H9 (cell line): ENCODE data around the gene DPH3. TPM values are rescaled to one million over a fixed set of nuclear protein-coding genes. Genes with fewer than 3 reads are reported as not detected.

Source experiments
- DNase-seq: peaks from one replicate; pipeline ENCODE4 v3.0.0-alpha.2; 2017
- H2AFZ ChIP-seq: one replicate; pipeline ENCODE4 v1.6.1; 2013; ENCODE audit warnings: mild to moderate bottlenecking, low read length, control low read depth, moderate library complexity
- H2AK5ac ChIP-seq: 2 replicates; pipeline ENCODE4 v1.6.1; 2013; ENCODE audit warnings: low read length, control low read depth, mixed read lengths; ENCODE audit not compliant: insufficient read length
- H2BK120ac ChIP-seq: one replicate; pipeline ENCODE4 v1.6.1; 2013; ENCODE audit warnings: low read depth, mild to moderate bottlenecking, low read length, control low read depth, inconsistent platforms; ENCODE audit not compliant: poor library complexity, severe bottlenecking
- H2BK12ac ChIP-seq: 2 replicates; pipeline ENCODE4 v1.6.1; 2013; ENCODE audit warnings: low read length, control low read depth, mixed read lengths, low read depth; ENCODE audit not compliant: insufficient read length
- H2BK15ac ChIP-seq: 2 replicates; pipeline ENCODE4 v1.6.1; 2013; ENCODE audit warnings: low read depth, low read length, control low read depth
- H2BK20ac ChIP-seq: one replicate; pipeline ENCODE4 v1.6.1; 2013; ENCODE audit warnings: low read depth, mild to moderate bottlenecking, low read length, control low read depth, inconsistent platforms; ENCODE audit not compliant: poor library complexity, severe bottlenecking
- H2BK5ac ChIP-seq: 2 replicates; pipeline ENCODE4 v1.6.1; 2013; ENCODE audit warnings: low read length, control low read depth, mixed read lengths; ENCODE audit not compliant: insufficient read length
- H3K14ac ChIP-seq: 2 replicates; pipeline ENCODE4 v1.6.1; 2013; ENCODE audit warnings: low read length, control low read depth; ENCODE audit not compliant: insufficient read depth
- H3K18ac ChIP-seq: 2 replicates; pipeline ENCODE4 v1.6.1; 2013; ENCODE audit warnings: low read depth, mild to moderate bottlenecking, mixed read lengths, low read length, control low read depth; ENCODE audit not compliant: insufficient read length
- H3K23ac ChIP-seq: 2 replicates; pipeline ENCODE4 v1.6.1; 2013; ENCODE audit warnings: low read length, control low read depth, mixed read lengths, low read depth; ENCODE audit not compliant: insufficient read length
- H3K23me2 ChIP-seq: 2 replicates; pipeline ENCODE4 v1.6.1; 2013; ENCODE audit warnings: low read depth, mild to moderate bottlenecking, mixed read lengths, low read length, control low read depth; ENCODE audit not compliant: insufficient read length, poor library complexity, severe bottlenecking
- H3K27ac ChIP-seq: 2 replicates; pipeline ENCODE4 v1.5.1; 2013; ENCODE audit warnings: low read length, control low read depth, mixed read lengths, low read depth; ENCODE audit not compliant: insufficient read length
- H3K27me3 ChIP-seq: 2 replicates; pipeline ENCODE4 v1.6.1; 2013; ENCODE audit warnings: low read length, control low read depth, inconsistent platforms; ENCODE audit not compliant: insufficient read depth
- H3K4ac ChIP-seq: 2 replicates; pipeline ENCODE4 v1.6.1; 2013; ENCODE audit warnings: low read depth, mild to moderate bottlenecking, control low read depth, inconsistent platforms, low read length, moderate library complexity
- H3K4me1 ChIP-seq: 2 replicates; pipeline ENCODE4 v1.6.1; 2013; ENCODE audit warnings: low read length, control low read depth, inconsistent platforms; ENCODE audit not compliant: insufficient read depth
- H3K4me2 ChIP-seq: 2 replicates; pipeline ENCODE4 v1.6.1; 2013; ENCODE audit warnings: low read length, control low read depth, mixed read lengths; ENCODE audit not compliant: insufficient read length, insufficient read depth
- H3K56ac ChIP-seq: 2 replicates; pipeline ENCODE4 v1.6.1; 2013; ENCODE audit warnings: low read depth, mild to moderate bottlenecking, mixed read lengths, low read length, control low read depth; ENCODE audit not compliant: insufficient read length
- H3K79me1 ChIP-seq: 2 replicates; pipeline ENCODE4 v1.6.1; 2013; ENCODE audit warnings: low read depth, mild to moderate bottlenecking, moderate library complexity, low read length, control low read depth, inconsistent platforms; ENCODE audit not compliant: insufficient read depth, poor library complexity, severe bottlenecking
- H3K79me2 ChIP-seq: 2 replicates; pipeline ENCODE4 v1.6.1; 2013; ENCODE audit warnings: low read length, control low read depth, inconsistent platforms; ENCODE audit not compliant: insufficient read depth
- H3K9ac ChIP-seq: 2 replicates; pipeline ENCODE4 v1.6.1; 2013; ENCODE audit warnings: low read length, control low read depth, mixed read lengths; ENCODE audit not compliant: insufficient read length; ENCODE audit errors: extremely low read depth
- H3K9me3 ChIP-seq: one replicate; pipeline ENCODE4 v1.6.1; 2013; ENCODE audit warnings: low read depth, low read length, inconsistent platforms; ENCODE audit not compliant: control insufficient read depth
- H3T11ph ChIP-seq: one replicate; pipeline ENCODE4 v1.6.1; 2013; ENCODE audit warnings: mild to moderate bottlenecking, low read length, control low read depth, inconsistent platforms
- H4K20me1 ChIP-seq: one replicate; pipeline ENCODE4 v1.6.1; 2013; ENCODE audit not compliant: control insufficient read depth, insufficient read length, insufficient read depth
- H4K5ac ChIP-seq: 2 replicates; pipeline ENCODE4 v1.6.1; 2013; ENCODE audit warnings: low read depth, mild to moderate bottlenecking, mixed read lengths, low read length, control low read depth; ENCODE audit not compliant: insufficient read length
- H4K8ac ChIP-seq: replicated peaks from 2 replicates; pipeline ENCODE4 v1.6.1; 2013; ENCODE audit warnings: low read length, control low read depth, mixed read lengths, low read depth; ENCODE audit not compliant: insufficient read length
- H4K91ac ChIP-seq: 2 replicates; pipeline ENCODE4 v1.6.1; 2013; ENCODE audit warnings: low read depth, mild to moderate bottlenecking, moderate library complexity, mixed read lengths, low read length, control low read depth; ENCODE audit not compliant: insufficient read length
- H3K27ac Mint-ChIP-seq, 3 experiments: 2 replicates in 2 of 3; 3 replicates in 1 of 3; pipeline ENCODE4 v1.8.0; 2020 to 2021; ENCODE audit warnings: mixed read lengths in 3 of 3, mild to moderate bottlenecking in 1 of 3, moderate library complexity in 1 of 3
- H3K27me3 Mint-ChIP-seq: 2 replicates; pipeline ENCODE4 v1.8.0; 2021; ENCODE audit warnings: low read depth, mild to moderate bottlenecking, moderate library complexity, mixed read lengths
- H3K36me3 Mint-ChIP-seq, 3 experiments: 2 replicates in 2 of 3; 3 replicates in 1 of 3; pipeline ENCODE4 v1.8.0; 2020 to 2021; ENCODE audit warnings: low read depth in 3 of 3, mixed read lengths in 3 of 3; ENCODE audit not compliant: insufficient read depth in 1 of 3
- H3K4me1 Mint-ChIP-seq, 2 experiments: 2 replicates each; pipeline ENCODE4 v1.8.0; 2020; ENCODE audit warnings: mixed read lengths in 2 of 2
- H3K4me3 Mint-ChIP-seq, 2 experiments: 2 replicates in 1 of 2; 3 replicates in 1 of 2; pipeline ENCODE4 v1.8.0; 2020 to 2021; ENCODE audit warnings: mild to moderate bottlenecking in 2 of 2, mixed read lengths in 2 of 2, moderate library complexity in 1 of 2
- H3K9me3 Mint-ChIP-seq, 2 experiments: 2 replicates in 1 of 2; 3 replicates in 1 of 2; pipeline ENCODE4 v1.8.0; 2020; ENCODE audit warnings: mild to moderate bottlenecking in 2 of 2, mixed read lengths in 2 of 2, moderate library complexity in 1 of 2
- WGBS: extraction: QIAGEN DNeasy Blood & Tissue Kit; methylation state at CpG from one replicate; pipeline ENCODE4 v1.1.7; 2013; ENCODE audit warnings: missing lambda C conversion rate, low lambda C conversion rate, mixed read lengths; ENCODE audit not compliant: insufficient read length; ENCODE audit errors: extremely low coverage; 5-methylcytosine and 5-hydroxymethylcytosine counted together
- total RNA-seq: library from RNA; stranded (reverse); gene quantifications from 2 replicates; pipeline ENCODE4 v1.2.1, GENCODE V29; 2021
- TF ChIP-seq, protein P1 (sequence below): fragments of 200-600 bp; sonication (generic); conservative IDR thresholded peaks from 3 replicates; pipeline ENCODE4 v1.8.0; 2021; ENCODE audit warnings: antibody characterized with exemption, mild to moderate bottlenecking

Gene DPH3
- total RNA-seq, 1 experiment from 2014 or later = 36.2 TPM

- Histone ChIP-seq H2BK20ac (no peak overlapping the region), H3K23ac (no peak overlapping the region), H2BK5ac (no peak overlapping the region), H3K14ac (no peak overlapping the region), H3K18ac (no peak overlapping the region), H3K56ac (no peak overlapping the region), H3K27ac (no peak overlapping the region), H3K9me3 (no peaks in the 10 kb centered on the region), H2BK120ac (no peak overlapping the region), H4K91ac (no peak overlapping the region), H4K5ac (no peak overlapping the region), H3K27me3 (no peaks in the 10 kb centered on the region), H4K8ac (no peak overlapping the region), H3K79me2 (no peaks in the 10 kb centered on the region; the same call in 1 of the 2 replicates), H3K4me1 (no peaks in the 10 kb centered on the region), H2AK5ac (no peak overlapping the region), H3K4ac (no peak overlapping the region), H3K23me2 (no peaks in the 10 kb centered on the region), H3K79me1 (no peaks in the 10 kb centered on the region), H3T11ph (no peak overlapping the region), H2BK12ac (no peak overlapping the region), H4K20me1 (no peaks in the 10 kb centered on the region), H3K9ac (no peak overlapping the region), H3K4me2 (no peak overlapping the region), H2AFZ (no peak overlapping the region), H2BK15ac (no peak overlapping the region)
- no peaks in the 10 kb centered on the region for H3K9me3 Mint-ChIP-seq
- TF ChIP-seq, protein P1, sequence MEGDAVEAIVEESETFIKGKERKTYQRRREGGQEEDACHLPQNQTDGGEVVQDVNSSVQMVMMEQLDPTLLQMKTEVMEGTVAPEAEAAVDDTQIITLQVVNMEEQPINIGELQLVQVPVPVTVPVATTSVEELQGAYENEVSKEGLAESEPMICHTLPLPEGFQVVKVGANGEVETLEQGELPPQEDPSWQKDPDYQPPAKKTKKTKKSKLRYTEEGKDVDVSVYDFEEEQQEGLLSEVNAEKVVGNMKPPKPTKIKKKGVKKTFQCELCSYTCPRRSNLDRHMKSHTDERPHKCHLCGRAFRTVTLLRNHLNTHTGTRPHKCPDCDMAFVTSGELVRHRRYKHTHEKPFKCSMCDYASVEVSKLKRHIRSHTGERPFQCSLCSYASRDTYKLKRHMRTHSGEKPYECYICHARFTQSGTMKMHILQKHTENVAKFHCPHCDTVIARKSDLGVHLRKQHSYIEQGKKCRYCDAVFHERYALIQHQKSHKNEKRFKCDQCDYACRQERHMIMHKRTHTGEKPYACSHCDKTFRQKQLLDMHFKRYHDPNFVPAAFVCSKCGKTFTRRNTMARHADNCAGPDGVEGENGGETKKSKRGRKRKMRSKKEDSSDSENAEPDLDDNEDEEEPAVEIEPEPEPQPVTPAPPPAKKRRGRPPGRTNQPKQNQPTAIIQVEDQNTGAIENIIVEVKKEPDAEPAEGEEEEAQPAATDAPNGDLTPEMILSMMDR = no peak
- WGBS = no CpG with 5 or more reads among the region's 1 CpG
- H3K4me1 Mint-ChIP-seq = peaks cover 9 to 18% of the 10 kb centered on the region in 2 experiments
- DNase-seq = no peak
- H3K27me3 Mint-ChIP-seq = no peaks in the 10 kb centered on the region
- H3K4me3 Mint-ChIP-seq = no peak overlapping the region
- H3K36me3 Mint-ChIP-seq = peaks cover 8 to 25% (median 12%) of the 10 kb centered on the region in 3 experiments; a peak in 6 of 7 replicates
- no peak overlapping the region for H3K27ac Mint-ChIP-seq
These were observed 44.0 kb upstream of the DPH3 start for GRCh38 chr3:16308727-16309126.
